GM21576 (cell line): Measurements from ENCODE around the gene RARRES1.

Source experiments
- ATAC-seq: cut with Tn5 transposase; IDR thresholded peaks from one replicate; pipeline ENCODE4 v1.9.1; 2021; ENCODE audit warnings: mild to moderate bottlenecking, moderate library complexity; ENCODE audit not compliant: unreplicated experiment

RARRES1 gene, protein sequence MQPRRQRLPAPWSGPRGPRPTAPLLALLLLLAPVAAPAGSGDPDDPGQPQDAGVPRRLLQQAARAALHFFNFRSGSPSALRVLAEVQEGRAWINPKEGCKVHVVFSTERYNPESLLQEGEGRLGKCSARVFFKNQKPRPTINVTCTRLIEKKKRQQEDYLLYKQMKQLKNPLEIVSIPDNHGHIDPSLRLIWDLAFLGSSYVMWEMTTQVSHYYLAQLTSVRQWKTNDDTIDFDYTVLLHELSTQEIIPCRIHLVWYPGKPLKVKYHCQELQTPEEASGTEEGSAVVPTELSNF

DNA sequence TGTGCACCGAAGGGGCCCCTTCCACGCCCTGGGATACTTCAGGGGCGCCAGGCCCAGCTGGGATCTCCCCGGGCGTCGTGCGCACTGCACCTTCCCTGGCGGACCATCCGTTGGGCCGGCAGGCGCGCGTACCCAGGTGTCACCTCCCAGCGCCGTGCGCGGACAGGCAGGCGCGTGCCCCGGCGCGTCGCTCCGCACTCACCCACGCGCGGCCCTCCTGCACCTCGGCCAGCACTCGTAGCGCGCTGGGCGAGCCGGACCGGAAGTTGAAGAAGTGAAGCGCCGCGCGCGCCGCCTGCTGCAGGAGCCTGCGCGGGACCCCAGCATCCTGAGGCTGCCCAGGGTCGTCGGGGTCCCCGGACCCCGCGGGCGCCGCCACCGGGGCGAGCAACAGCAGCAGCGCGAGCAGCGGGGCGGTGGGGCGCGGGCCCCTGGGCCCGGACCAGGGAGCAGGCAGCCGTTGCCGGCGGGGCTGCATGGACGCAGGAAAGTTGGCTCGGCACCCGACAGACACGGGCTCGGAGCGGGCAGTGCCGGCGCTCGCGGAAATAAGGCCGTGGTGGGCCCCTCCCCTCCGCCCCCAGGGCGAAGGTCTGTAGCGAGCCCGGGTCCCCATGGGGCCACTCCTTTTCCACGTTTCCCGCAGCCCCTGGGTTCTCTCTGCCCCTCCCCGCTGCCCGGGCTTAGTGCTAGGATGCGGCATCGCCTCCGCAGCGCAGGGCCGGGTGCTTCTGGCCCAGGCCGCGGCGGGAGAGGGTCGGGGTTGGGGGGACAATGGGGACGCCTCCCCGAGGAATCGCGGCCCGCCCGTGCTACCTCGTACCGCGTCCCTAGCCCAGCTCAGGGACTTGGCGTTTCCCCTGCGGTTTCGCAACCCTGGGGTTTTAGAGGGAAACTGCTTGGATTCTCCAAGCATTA is at the start of gene RARRES1:
RARRES1 (minus strand) TSS at position 520 of the 918 bp plus-strand sequence; CDS start at position 478, 42 bp downstream.
- peak; percentile 68 for ATAC-seq

GRCh38 chr3:158781849-158782248 is 49.6 kb upstream of the RARRES1 start:
- ATAC-seq = no peak

DNA sequence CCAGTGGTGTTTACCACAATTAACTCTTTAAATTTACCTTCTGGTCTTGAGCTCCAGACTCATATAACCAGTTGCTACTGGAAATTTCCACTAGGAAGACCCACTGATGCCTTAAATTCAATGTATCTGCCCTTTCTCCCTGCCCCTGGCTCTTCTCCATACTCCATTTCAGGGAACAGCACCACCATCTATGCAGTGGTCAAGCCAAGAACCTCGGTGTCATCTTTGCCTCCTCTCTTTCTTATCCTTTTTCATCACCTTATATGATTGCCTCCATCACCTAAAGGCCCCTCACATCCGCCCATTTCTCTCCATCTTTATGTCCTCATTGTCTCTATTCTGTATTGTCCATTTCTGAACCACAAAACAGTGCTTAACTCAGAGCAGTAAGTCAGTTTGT is 48.9 kb upstream of the RARRES1 start:
- ATAC-seq = no peak

- no peak for ATAC-seq
Observed at GRCh38 chr3:158780766-158781165, 48.5 kb upstream of the RARRES1 start.

- ATAC-seq = no peak
Observed at GRCh38 chr3:158777161-158777873, 45.1 kb upstream of the RARRES1 start.

- ATAC-seq = no peak
Observed at GRCh38 chr3:158776531-158776930, 44.3 kb upstream of the RARRES1 start.

- no peak for ATAC-seq
Observed at GRCh38 chr3:158775426-158776410, 43.5 kb upstream of the RARRES1 start.

- no peak for ATAC-seq
Observed at GRCh38 chr3:158774965-158775364, 42.7 kb upstream of the RARRES1 start.

- ATAC-seq = no peak
Observed at GRCh38 chr3:158773845-158774830, 41.9 kb upstream of the RARRES1 start.

DNA sequence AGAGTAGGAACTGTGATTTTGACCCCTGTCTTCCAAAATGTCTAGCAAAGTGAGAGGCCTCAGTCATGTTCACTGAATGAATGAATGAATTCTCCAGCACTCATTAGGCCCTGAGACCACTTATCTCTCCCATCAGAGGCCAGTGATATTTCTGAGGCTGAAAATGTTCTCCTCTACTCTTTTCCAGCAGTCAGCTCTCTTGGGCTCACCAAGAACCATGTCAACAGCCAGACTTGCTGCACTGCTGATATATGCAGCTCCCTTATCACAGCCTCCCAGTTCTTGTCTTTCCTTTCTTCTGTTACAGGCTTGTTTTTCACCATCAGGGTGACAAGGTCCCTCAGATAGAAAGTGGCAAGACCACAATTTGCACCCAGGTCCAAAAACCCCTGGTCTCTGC is 40.9 kb upstream of the RARRES1 start:
- no peak for ATAC-seq

DNA sequence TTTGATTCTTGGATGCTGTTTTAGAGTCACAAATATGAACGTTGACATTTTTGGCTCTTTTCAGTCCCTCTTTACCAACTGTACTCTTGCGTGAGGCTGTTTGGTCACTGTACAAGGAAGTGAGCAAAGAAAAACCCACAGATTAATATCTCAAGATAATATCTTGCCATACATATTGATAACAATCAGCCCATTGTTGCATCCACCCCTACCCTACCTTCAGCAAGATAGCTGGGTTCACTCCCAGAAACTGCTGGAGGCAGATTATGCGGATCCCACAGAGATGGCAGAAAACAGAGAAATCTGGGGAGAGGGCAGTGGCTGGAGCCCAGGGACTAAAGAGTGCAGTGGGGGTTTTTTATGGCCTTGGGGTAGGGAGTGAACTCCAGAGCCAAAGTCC is 39.7 kb upstream of the RARRES1 start:
- no peak for ATAC-seq

DNA sequence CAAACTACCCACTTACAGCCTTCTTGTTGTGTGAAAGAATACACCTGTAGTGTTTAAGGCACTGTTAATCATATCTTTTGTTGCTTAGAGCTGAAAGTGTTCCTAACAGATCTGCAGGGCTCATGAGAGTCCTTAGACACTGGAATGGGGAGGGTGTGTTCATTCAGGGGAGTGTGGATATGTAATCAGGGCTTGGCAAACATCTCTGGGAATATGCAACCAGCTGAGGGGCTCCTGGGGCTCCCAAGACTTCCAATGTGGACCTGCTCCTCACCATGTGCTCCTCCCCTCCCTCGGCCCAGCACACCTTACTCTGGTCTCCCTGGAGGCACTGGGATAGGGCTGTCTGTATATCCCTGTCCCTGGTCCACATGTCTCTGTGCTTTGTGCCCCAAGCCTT is 39.3 kb upstream of the RARRES1 start:
- ATAC-seq = no peak

GRCh38 chr3:158770741-158771350 is 38.6 kb upstream of the RARRES1 start:
- ATAC-seq = no peak

GRCh38 chr3:158769952-158770740 is 37.9 kb upstream of the RARRES1 start:
- ATAC-seq = no peak

- ATAC-seq = no peak
Observed at GRCh38 chr3:158769549-158769948, 37.3 kb upstream of the RARRES1 start.

- no peak for ATAC-seq
Observed at GRCh38 chr3:158768881-158769543, 36.8 kb upstream of the RARRES1 start.

DNA sequence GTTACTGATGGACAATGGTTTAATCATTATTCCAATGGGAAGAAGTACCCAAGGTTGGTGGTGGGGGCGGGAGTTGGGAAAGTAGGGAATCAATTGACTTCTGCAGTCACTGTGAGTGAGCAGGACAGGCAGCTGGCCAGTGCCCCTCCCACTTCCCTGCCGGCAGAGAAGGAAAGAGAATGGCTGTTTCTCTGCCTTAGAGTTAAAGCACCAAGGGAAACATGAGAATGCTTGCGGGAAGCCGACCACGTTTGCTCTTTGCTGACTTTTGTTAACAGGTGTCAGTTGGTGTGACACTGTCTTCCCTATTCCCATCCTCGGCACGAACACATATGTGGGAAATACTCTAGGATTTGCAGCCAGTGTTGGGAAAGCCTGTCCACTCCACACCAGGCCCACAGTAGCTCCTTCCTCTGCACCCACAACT is 36.1 kb upstream of the RARRES1 start:
- ATAC-seq = no peak
